Heart left ventricle (tissue), 16 donors: ENCODE data around the gene NMBR. TPM values are rescaled to one million over a fixed set of nuclear protein-coding genes. Genes with fewer than 3 reads are reported as not detected.

Source experiments
- ATAC-seq, 4 donors: fragments of 200-7000 bp; cut with Tn5 transposase; one replicate each; pipeline ENCODE4 v1.9.1; 2020 to 2022; ENCODE audit warnings: moderate library complexity in 4 of 4, mild to moderate bottlenecking in 3 of 4, moderate number of reproducible peaks in 1 of 4
- DNase-seq, 5 donors: peaks; one replicate each; pipeline ENCODE4 v3.0.0-alpha.2; 2020
- H3K27ac ChIP-seq, 12 donors: fragments of 200-600 bp; sonication (generic) in 4 of 12; one replicate each; pipeline versions ENCODE4 v1.5.0 to v1.8.0; 2016 to 2022; ENCODE audit warnings: mild to moderate bottlenecking in 2 of 12
- H3K27me3 ChIP-seq, 9 donors: fragments of 200-600 bp; sonication (generic) in 2 of 9; one replicate each; pipeline versions ENCODE4 v1.5.1 to v1.8.0; 2016 to 2022; ENCODE audit warnings: mild to moderate bottlenecking in 3 of 9
- H3K36me3 ChIP-seq, 9 donors: fragments of 200-600 bp; sonication (generic) in 2 of 9; one replicate each; pipeline versions ENCODE4 v1.5.0 to v1.8.0; 2018 to 2022; ENCODE audit warnings: mild to moderate bottlenecking in 2 of 9
- H3K4me1 ChIP-seq, 12 donors: fragments of 200-600 bp; sonication (generic) in 4 of 12; one replicate each; pipeline versions ENCODE4 v1.5.0 to v1.8.0; 2016 to 2022; ENCODE audit warnings: mild to moderate bottlenecking in 3 of 12
- H3K4me3 ChIP-seq, 12 donors: fragments of 200-600 bp; sonication (generic) in 4 of 12; one replicate each; pipeline versions ENCODE4 v1.5.0 to v1.8.0; 2017 to 2022; ENCODE audit warnings: mild to moderate bottlenecking in 9 of 12, moderate library complexity in 4 of 12
- H3K9me3 ChIP-seq, 12 donors: fragments of 200-600 bp; sonication (generic) in 4 of 12; one replicate each; pipeline versions ENCODE4 v1.5.0 to v1.8.0; 2016 to 2022; ENCODE audit warnings: mild to moderate bottlenecking in 1 of 12
- POLR2A ChIP-seq, 2 donors: fragments of 450-650 bp; IDR thresholded peaks; one replicate each; pipeline ENCODE4 v1.6.1; 2017; ENCODE audit warnings: antibody characterized with exemption in 2 of 2, mild to moderate bottlenecking in 2 of 2, moderate library complexity in 2 of 2
- WGBS, 4 donors: extraction: QIAGEN DNeasy Blood & Tissue Kit in 2 of 4; methylation state at CpG; one replicate each; pipeline versions ENCODE4 v1.1.5 to v1.1.7; 2013 to 2018; 5-methylcytosine and 5-hydroxymethylcytosine counted together
- intact Hi-C, 10 donors: fragments of 100-400 bp; cut with DNase I; formaldehyde crosslinking; loops; one replicate each; pipeline versions ENCODE4 v1.11.1 to v1.14.2; 2022
- polyA plus RNA-seq, 2 donors: library from polyadenylated mRNA; stranded (reverse); fragments of 200-250 nt; gene quantifications; one replicate each; pipeline ENCODE4 v1.2.3, GENCODE V29; 2013
- total RNA-seq, 9 donors: library from RNA; depleted of rRNA in 2 of 9; stranded (reverse); fragments of >200 nt in 2 of 9; fragmentation: NEBNext Ultra II Directional in 3 of 9; extraction: Animal tissue kit (Norgen Biotek cat#: 25700) in 3 of 9; gene quantifications; one replicate each; pipeline versions ENCODE4 v1.1.0 to v1.2.4, GENCODE V29; 2016 to 2023
- TF ChIP-seq, protein P1 (sequence below), 12 donors: fragments of 200-600 bp; sonication (generic) in 4 of 12; IDR thresholded peaks; one replicate each; pipeline versions ENCODE4 v1.5.0 to v1.8.0; 2018 to 2022; ENCODE audit warnings: antibody characterized with exemption in 12 of 12, mild to moderate bottlenecking in 5 of 12
- donor health status: ischemic (EF 13 %, LVEDD 7.1; RV severe dilation, severe dysfunction).
- donor health status: healthy with polysubstance abuse.
- donor health status: DM: no; HTN: yes; CAD: no.
- donor health status: DM: no; HTN: no; CAD: no.
- donor health status: ischemic (EF 25% LVEDD 6.9; RV normal size, moderate dysfunction).
- donor health status: ischemic (EF 25% LVEDD 5.7; RV mildly dilated, moderate dysfunction).
- donor health status: healthy.
- donor health status: DM: yes; HTN: yes; CAD: no.
- donor health status: ischemic (EF 35%, LVEDD 5.7; RV mildly dilated, moderate dysfunction).
- donor health status: nonischemic (EF 11% LVEDD 7.7; RV severe dilation, severe dysfunction).
- donor health status: DM: yes; HTN: yes; CAD: no.
- donor health status: PGD.
- donor health status: ischemic (EF 29% LVEDD 5.4; RV normal size, mild dysfunction).
- donor health status: nonischemic (EF 23%, LVEDD 6.1; RV moderate dilation, normal function).

Gene NMBR
- total and polyA plus RNA-seq, 11 donors, result 0.67 TPM; not detected in 10

DNA sequence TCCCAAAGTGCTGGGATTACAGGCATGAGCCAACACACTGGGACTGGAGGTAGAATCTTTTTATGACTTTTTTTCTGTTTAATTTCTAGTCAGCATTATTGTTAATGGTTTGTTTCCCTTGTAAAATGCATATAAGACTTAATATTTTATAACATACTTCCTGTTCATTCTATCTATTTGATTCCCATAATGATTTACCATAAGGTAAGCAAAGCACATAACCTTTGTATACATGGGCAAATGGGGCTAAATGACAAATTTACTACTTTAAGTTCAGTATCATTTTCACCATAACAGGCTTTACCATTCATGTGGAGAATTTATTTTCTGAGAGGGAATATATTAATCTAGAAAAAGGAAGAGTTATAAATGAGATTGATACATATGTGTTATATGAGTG, 24.4 kb upstream of the NMBR start:
- H3K9me3 ChIP-seq, result no peaks in the 10 kb centered on the region

DNA sequence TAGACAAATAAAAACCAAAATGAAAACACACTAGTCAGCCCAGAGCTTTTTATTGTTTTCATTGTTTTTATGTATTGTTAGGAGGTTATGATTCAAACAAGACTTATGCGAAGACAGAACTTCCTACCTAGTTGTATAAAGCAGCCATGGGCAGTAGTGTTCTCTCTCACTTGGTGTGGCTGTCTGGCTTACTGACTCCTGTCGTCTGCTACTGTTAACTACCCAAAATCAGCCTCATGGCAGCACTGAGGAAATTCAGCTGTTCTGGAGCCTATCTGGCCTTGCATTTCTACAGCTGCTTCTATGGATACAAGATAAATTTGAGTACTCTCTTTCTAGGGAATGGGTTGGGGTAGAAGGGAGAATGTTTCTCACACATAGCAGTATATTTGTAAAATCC, 20.6 kb upstream of the NMBR start:
- TF ChIP-seq, protein P1, sequence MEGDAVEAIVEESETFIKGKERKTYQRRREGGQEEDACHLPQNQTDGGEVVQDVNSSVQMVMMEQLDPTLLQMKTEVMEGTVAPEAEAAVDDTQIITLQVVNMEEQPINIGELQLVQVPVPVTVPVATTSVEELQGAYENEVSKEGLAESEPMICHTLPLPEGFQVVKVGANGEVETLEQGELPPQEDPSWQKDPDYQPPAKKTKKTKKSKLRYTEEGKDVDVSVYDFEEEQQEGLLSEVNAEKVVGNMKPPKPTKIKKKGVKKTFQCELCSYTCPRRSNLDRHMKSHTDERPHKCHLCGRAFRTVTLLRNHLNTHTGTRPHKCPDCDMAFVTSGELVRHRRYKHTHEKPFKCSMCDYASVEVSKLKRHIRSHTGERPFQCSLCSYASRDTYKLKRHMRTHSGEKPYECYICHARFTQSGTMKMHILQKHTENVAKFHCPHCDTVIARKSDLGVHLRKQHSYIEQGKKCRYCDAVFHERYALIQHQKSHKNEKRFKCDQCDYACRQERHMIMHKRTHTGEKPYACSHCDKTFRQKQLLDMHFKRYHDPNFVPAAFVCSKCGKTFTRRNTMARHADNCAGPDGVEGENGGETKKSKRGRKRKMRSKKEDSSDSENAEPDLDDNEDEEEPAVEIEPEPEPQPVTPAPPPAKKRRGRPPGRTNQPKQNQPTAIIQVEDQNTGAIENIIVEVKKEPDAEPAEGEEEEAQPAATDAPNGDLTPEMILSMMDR (IDR thresholded peaks at IDR 0.05), result no peak
- TF ChIP-seq POLR2A (IDR thresholded peaks at IDR 0.05), result no peak
- H3K27me3 ChIP-seq, result no peaks in the 10 kb centered on the region
- intact Hi-C loops, result no loop called here
- H3K4me1 ChIP-seq, result peaks cover 0 to 18% (median 5%) of the 10 kb centered on the region in 12 donors
- 58 to 59% (median 58%) methylated on average over 2 of the region's 2 CpGs for WGBS, 4 donors
- H3K36me3 ChIP-seq, result peaks cover 0 to 65% (median 57%) of the 10 kb centered on the region in 9 donors
- H3K27ac ChIP-seq, result no peak overlapping the region
- DNase-seq, result no peak
- no peak overlapping the region for H3K4me3 ChIP-seq
- no peak for ATAC-seq
- no peaks in the 10 kb centered on the region for H3K9me3 ChIP-seq

More for the DNA sequence above, 24.4 kb upstream of the NMBR start:
- H3K27ac ChIP-seq, result no peak overlapping the region
- ATAC-seq, result no peak
- TF ChIP-seq POLR2A (IDR thresholded peaks at IDR 0.05), result no peak
- TF ChIP-seq, protein P1 (IDR thresholded peaks at IDR 0.05), result no peak
- intact Hi-C loops, result no loop called here
- peaks cover 0 to 90% (median 74%) of the 10 kb centered on the region in 9 donors for H3K36me3 ChIP-seq
- no peaks in the 10 kb centered on the region for H3K27me3 ChIP-seq
- H3K4me3 ChIP-seq, result no peak overlapping the region
- H3K4me1 ChIP-seq, result no peaks in the 10 kb centered on the region
- no peak for DNase-seq

DNA sequence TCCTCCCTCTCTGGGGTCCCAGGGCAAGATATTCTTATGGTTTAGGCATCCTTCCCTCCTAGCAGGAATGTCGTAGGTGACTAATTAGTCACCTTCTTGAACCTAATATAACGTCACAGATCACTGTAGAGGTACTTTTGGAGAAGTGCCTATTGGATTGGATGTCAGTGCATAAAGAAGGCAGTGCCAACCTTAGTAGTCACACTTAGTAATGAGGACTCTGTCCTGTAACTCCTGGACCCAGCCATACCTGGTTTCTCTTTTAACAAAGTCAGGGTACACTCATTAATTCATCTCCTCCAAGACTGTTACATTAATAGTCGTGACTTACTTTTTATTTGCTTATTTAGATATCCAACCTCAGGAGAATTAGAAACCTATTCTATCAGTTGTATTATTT, 20.1 kb upstream of the NMBR start:
- 58 to 74% (median 66%) methylated on average over 3 of the region's 3 CpGs for WGBS, 4 donors
- ATAC-seq (no peak), DNase-seq (no peak)
- intact Hi-C loops, result no loop called here
- Histone ChIP-seq H3K9me3 (no peaks in the 10 kb centered on the region), H3K4me3 (no peak overlapping the region), H3K4me1 (peaks cover 0 to 22% (median 6%) of the 10 kb centered on the region in 12 donors), H3K27ac (no peak overlapping the region), H3K27me3 (no peaks in the 10 kb centered on the region), H3K36me3 (peaks cover 0 to 60% (median 53%) of the 10 kb centered on the region in 9 donors)
- TF ChIP-seq, protein P1 (IDR thresholded peaks at IDR 0.05), result no peak
- no peak for TF ChIP-seq POLR2A (IDR thresholded peaks at IDR 0.05)

DNA sequence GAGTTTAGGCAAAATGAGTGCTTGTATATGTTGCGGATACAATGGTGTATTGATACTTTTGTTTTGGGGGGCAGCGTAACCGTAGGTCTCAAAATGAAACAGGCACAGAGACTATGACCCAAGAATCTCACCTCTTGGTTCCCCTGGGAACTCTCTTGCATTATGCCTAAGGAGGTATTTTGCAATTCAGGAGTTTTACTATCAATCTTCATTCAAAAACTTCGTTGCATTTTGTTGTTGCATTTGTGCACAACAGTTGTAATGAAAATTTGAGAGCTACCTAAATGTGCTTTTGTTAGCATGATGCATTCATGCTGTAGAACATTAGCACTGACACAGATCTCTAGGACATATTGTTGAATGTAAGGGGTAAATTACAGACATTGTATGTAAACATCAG, 18.3 kb upstream of the NMBR start:
- H3K4me1 ChIP-seq, result peaks cover 0 to 25% (median 9%) of the 10 kb centered on the region in 12 donors
- DNase-seq (no peak), ATAC-seq (no peak)
- H3K9me3 ChIP-seq, result no peaks in the 10 kb centered on the region
- H3K27me3 ChIP-seq, result no peaks in the 10 kb centered on the region
- TF ChIP-seq, protein P1 (IDR thresholded peaks at IDR 0.05), result no peak
- TF ChIP-seq POLR2A (IDR thresholded peaks at IDR 0.05), result no peak
- peaks cover 0 to 42% (median 35%) of the 10 kb centered on the region in 9 donors for H3K36me3 ChIP-seq
- 87 to 91% (median 89%) methylated on average over 4 of the region's 4 CpGs for WGBS, 4 donors
- intact Hi-C loops, result no loop called here
- H3K4me3 ChIP-seq, result no peak overlapping the region
- H3K27ac ChIP-seq, result no peak overlapping the region
